ENCODE results near the gene THAP7. TPM values are rescaled to one million over a fixed set of nuclear protein-coding genes. Genes with fewer than 3 reads are reported as not detected.
"Not testable (repeated sequence)": the region's sequence is repeated elsewhere in the genome, so short reads cannot be mapped to it uniquely, and the experiment has no call there.

THAP7 gene
- total RNA-seq, 1 donor, result 40.9 TPM

DNA sequence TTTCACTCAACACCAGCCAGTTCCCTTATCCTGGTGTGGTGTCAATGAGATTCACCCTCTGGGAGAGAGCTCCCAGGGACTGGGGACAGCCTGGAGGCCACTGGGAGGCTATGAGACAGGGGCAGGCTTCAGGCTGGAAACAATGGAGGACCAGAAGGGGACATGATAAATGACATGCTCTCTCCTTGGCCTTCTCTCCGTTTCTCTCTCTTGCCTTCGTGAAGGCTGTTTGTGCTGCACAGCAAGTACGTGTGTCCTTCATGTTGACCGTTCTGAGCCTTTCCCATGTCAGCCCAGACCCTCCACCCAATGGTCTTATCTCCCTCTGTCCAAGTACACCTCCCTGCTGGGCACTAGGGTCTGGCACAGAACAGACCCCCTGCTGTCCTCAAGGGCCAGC lies 21.4 kb downstream of the THAP7 start:
- DNase-seq (ENCODE audit: low read depth in 2 of 3, low spot score in 2 of 3), result no peak

DNA sequence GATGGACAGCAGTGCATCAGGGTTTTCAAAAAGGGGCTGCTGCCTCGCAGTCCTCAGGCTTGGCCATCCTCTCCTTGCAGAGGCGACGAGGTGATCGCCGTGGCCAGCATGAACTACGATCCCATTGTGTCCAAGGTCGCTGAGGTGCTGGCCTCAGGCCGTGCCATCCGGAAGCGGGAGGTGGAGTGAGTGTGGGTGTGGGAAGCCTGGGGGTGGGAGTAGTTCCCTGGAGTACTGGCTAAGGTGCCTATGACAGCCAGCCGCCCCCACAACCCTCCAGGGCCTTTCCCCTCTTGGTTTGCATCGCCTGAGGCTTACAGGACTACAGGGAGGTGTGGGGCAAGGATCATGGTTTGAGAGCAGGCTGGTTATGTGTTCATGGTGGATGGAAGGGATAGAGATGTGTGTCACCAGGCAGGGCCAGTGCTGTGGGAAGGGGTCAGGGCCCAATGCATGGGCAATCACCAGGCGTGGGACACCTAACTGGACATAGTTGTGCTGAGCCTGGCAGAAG lies 21.9 kb downstream of the THAP7 start:
- no peak for DNase-seq (ENCODE audit: low read depth in 2 of 3, low spot score in 2 of 3)

DNA sequence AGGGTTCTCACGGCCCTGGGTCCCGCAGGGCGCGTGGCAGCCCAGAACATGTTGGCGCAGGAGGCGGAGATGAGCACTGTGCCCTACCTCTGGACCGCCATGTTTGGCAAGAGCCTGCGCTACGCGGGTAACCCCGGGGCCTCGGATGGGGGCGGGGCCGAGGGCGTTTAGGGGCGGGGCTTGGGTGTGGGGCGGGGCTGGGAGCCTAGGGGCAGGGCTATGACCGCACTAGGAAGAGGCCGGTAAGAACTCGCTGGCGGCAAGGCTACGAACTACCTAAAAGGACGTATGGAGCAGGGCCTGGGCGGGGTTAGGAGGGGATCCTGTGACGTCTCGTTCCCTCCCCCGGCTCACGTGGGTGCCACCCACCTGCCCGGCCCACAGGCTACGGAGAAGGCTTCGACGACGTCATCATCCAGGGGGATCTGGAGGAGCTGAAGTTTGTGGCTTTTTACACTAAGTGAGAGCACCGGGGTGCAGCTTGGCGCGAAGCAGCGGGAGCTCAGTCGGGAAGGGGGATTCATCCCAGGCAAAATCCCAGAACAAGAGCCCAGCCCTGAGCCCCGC lies 22.6 kb downstream of the THAP7 start:
- peak in 2 of 3 donors; percentile 92 to 95 for DNase-seq (ENCODE audit: low read depth in 2 of 3, low spot score in 2 of 3)

GRCh38 chr22:20978419-20978818 lies 23.5 kb downstream of the THAP7 start:
- DNase-seq (ENCODE audit: low read depth in 2 of 3, low spot score in 2 of 3), result no peak

DNA sequence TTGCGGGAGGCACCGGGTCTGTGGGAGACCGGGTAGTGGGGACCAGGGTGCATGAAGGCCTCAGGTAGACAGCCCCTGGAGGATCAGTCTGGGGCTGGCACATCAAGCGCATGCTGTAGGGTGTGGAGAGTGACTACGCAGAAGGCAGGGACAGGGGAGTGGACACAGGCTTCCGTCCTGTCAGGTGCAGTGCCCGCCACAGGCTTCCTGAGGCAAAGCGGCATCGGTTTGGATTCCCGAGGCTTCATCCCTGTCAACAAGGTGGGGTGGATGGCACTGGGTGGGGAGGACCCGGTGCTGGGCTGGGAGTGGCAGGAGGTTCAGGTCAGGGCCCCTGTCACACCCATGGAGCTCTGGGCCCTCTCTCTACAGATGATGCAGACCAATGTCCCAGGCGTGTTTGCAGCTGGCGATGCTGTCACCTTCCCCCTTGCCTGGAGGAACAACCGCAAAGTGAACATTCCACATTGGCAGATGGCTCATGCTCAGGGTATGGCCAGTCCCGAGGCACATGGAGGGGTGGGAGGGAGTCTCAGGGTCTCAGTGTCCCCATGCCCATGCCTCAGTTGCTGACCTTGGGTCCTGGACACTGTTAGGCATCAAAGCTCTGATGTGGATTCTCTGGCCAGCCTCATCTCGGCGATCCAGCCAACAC lies 24.3 kb downstream of the THAP7 start:
- DNase-seq (ENCODE audit: low read depth in 2 of 3, low spot score in 2 of 3), result no peak

DNA sequence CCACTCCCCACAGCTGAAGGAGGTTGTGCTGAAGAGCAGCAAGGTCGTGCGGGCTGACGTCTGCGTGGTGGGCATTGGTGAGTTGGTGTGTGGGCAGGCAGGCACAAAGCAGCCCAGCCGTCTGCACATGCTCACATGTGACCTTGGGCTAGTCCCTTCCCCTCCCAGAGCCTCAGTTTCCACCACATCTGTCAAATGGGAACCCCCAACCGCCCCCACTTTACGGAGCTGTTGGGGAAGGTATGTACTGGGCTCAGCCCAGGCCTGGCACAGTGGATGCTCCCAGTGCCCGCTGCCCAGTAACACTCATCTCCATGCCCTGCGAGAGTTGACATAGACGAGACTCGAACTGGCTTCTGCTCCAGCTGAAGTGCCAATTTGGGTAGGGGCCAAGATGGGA lies 24.9 kb downstream of the THAP7 start:
- DNase-seq (ENCODE audit: low read depth in 2 of 3, low spot score in 2 of 3), result no peak

- no peak for DNase-seq (ENCODE audit: low read depth in 2 of 3, low spot score in 2 of 3)
These were observed 25.5 kb downstream of the THAP7 start for GRCh38 chr22:20976291-20976877.

DNA sequence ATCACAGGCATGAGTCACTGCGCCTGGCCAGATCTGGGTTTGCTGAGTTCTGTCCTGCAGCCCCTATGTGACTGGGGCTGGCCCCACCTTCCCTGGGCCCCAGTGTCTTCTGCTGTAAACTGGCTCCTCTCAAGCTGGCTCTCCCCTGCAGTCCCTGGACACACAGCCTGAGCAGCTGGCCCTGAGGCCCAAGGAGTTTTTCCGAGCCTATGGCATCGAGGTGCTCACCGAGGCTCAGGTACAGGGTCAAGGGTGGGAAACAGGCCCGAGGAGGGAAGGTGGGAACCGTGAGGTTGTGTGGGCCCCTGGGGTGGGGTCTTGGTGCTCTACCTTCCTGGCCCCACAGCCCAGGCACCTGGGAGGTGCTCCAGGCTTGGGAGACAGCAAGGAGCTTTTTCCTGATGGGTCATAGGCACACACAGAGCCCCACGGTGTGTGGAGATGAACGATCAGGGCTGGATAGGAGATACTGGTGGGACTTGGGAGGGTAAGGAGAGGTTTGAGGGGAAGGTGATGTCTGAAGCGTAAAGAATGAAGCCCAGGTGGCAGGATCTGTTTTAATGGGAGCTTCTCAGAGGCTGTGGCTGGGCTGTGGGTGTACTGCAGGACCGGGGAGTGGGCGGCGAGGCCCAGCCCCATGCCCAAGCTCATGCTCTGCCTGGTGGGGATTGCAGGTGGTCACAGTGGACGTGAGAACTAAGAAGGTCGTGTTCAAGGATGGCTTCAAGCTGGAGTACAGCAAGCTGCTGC lies 26.2 kb downstream of the THAP7 start:
- no peak for DNase-seq (ENCODE audit: low read depth in 2 of 3, low spot score in 2 of 3)

DNA sequence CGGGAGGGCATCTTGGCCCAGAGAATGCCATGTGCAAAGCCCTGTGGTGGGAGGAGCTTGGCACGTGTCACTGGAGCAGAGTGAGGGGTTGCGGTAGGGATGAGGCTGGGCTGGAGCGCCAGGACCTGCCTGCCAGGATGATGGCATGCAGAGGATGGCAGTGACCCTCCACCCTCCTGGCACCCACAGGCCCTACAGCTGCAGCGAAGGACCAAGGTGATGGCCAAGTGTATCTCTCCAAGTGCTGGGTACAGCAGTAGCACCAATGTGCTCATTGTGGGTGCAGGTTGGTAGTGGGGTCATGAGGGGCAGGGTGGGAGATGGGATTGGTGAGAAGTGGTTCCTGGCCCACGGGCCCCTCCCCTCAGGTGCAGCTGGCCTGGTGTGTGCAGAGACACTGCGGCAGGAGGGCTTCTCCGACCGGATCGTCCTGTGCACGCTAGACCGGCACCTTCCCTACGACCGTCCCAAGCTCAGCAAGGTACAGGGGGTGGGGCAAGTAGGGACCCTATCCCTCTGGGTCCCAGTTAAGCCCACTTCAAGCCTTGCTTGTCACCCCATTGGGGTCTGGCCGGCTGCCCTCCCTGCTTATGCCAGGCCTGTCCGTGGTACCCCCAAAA lies 27.5 kb downstream of the THAP7 start:
- DNase-seq (ENCODE audit: low read depth in 2 of 3, low spot score in 2 of 3), result no peak

DNA sequence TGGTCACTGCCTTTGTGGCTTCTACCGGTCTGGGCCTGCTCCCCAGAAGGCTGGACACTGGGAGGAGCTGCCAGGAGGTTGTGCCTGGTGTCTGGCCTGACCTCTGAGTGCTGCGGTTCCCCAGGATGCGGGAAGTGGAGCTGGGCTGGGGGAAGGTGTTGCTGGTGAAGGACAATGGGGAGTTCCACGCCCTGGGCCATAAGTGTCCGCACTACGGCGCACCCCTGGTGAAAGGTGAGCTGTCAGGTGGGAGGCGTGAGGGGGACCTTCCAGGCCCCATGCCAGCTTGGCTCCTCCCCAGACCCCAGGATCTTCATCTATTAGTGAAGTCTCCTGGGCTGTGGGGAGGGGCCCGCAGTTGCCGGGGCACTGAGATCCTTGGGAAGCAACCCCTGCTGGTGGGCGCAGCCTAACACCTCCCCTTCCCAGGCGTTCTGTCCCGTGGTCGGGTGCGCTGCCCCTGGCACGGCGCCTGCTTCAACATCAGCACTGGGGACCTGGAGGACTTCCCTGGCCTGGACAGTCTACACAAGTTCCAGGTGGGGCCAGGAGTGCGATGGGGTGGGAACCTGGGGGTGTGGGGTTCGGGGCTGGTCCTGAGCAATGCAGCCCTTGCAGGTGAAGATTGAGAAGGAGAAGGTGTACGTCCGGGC lies 28.2 kb downstream of the THAP7 start:
- no peak for DNase-seq (ENCODE audit: low read depth in 2 of 3, low spot score in 2 of 3)

- DNase-seq (ENCODE audit: low read depth in 2 of 3, low spot score in 2 of 3), result no peak
These were observed 28.9 kb downstream of the THAP7 start for GRCh38 chr22:20972933-20973577.

- DNase-seq (ENCODE audit: low read depth in 2 of 3, low spot score in 2 of 3), result not testable (repeated sequence)
These were observed 29.8 kb downstream of the THAP7 start for GRCh38 chr22:20972014-20972694.

GRCh38 chr22:20970939-20971657 lies 30.8 kb downstream of the THAP7 start:
- no peak for DNase-seq (ENCODE audit: low read depth in 2 of 3, low spot score in 2 of 3)

GRCh38 chr22:20968281-20968977 lies 33.5 kb downstream of the THAP7 start:
- peak in 1 of 3 donors; percentile 32 for DNase-seq (ENCODE audit: low read depth in 2 of 3, low spot score in 2 of 3)

DNA sequence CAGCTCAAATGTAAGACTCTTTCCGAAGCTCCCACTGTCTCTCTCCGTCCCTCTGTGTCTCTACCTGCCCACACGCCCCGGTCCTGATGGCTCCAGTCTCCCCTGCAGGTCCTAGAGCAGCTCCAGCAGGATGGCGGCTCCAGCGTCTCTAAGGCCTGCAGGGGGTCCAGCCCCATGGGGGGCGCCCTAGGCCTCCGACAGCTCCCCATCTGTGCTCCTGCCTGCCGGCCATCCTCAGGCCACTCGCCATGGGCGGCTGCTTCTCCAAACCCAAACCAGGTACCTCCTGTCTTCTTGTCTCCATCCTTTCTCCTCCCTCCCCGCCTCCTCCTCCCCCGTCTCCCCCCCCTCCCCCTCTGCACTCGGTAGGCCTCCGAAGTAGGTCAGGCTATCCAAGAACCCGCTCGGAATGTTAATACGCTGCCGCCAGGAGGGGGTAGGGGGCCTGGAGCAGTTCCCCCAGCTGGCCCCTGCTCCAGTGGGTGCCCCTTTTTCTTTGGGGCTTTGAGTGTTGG lies 34.2 kb downstream of the THAP7 start:
- no peak for DNase-seq (ENCODE audit: low read depth in 2 of 3, low spot score in 2 of 3)

DNA sequence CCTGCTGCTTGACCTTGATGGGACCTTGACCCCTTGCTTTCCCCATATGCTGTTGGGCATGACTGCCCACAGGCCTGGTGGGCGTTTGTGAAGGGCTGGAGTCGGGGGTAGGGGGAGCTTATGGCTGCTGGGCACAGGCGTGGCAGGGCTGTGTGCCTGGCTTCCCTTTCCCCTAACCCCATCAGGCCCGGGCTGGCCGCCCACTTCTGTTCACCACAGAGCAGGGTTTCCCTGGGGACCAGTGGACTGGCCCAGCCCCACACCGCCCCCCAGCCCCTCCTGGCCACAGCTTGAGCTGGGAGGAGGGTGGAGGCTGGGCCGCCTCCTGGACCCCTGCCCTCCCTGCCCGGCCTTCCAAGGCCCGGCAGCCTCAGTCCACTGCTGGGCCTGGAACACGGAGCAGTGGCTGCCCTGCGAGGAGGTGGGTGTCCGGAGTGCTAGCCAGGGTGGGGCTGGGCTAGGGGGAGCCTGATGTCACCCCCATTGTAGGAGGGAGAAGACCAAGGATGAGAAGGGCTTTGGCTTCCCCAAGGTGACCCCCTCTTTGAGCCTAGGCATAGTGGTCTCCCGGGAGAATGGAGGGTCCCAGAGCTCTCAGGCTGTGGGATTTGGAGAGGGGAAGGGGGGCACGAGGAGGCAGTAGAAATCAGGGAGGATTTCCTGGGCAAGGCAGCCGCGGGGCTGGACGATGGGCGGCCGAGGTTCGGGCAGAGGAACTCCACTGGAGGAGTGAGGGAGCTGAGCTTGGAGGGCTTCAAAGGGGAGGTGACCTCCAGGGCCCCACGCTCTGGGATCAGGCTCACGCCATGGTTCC lies 34.8 kb downstream of the THAP7 start, which contains the start of gene AIFM3:
TSS of gene AIFM3 (plus strand) at position 373 of the 814 bp plus-strand sequence. CDS start 690 bp downstream, outside the sequence.
- DNase-seq (ENCODE audit: low read depth in 2 of 3, low spot score in 2 of 3), result no peak

Data from hematopoietic multipotent progenitor cell (in vitro differentiated cells).